Right forelimb (tissue), 1 donor: ENCODE measurements around the gene EGFLAM.

Experiments
- DNase-seq: peaks from one replicate; pipeline ENCODE4 v3.0.0-alpha.2; 2018

Gene EGFLAM

GRCh38 chr5:38478878-38479277 is 220.5 kb downstream of the EGFLAM start:
- DNase-seq, result no peak

DNA sequence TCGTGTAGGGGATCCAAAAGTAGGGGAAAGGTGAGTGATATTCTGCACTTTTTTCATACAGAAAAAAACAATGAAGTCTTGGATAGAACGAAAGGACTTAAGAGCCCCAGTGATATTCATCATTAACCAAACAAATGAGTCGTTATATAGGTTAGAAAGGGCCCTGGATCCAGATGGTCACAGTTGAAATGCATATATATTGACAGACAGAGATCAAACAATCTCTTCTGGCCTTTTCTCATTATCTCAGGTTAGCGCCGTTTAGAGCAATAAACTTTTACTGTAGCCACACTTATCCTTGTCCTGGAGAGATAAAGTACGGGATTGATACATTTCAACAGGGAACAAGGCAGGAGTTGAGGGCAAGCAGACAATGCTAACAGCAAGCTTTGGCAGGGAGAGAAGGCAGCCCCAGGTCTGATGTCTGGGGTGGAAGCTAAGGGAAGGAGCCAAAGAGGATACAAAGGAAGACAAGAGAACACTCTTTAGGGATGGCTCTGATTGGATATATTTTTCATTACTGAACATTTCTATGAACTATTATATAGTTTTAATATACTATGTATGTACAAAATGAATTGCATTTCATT is 221.1 kb downstream of the EGFLAM start:
- no peak for DNase-seq

GRCh38 chr5:38483805-38484398 is 225.5 kb downstream of the EGFLAM start:
- DNase-seq, result no peak

GRCh38 chr5:38494175-38494574 is 235.8 kb downstream of the EGFLAM start:
- no peak for DNase-seq

- no peak for DNase-seq
Observed at GRCh38 chr5:38494763-38495162, 236.4 kb downstream of the EGFLAM start.

DNA sequence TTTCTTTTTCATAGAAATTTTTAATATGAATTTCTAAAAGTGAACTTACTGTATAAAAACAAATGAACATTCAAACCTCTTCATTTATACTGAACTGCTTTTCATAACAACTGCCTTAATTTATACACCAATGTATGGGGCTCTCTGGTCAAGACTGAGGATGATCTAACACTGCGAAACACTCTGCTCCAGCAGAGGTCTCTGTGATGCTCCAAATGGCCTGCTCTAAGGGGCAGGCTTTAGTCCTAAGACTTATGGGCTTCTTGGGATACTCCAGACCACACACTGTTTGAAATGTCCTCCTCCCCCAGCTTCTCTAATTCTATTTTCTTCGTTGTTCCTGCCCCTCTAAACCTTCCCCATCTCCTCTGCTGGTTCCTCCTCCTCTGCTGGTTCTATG is 239.6 kb downstream of the EGFLAM start:
- DNase-seq, result no peak

GRCh38 chr5:38500573-38501260 is 242.4 kb downstream of the EGFLAM start:
- no peak for DNase-seq

- DNase-seq, result no peak
Observed at GRCh38 chr5:38506302-38506701, 247.9 kb downstream of the EGFLAM start.

GRCh38 chr5:38509185-38509584 is 250.8 kb downstream of the EGFLAM start:
- DNase-seq, result no peak
